Measurements from ENCODE around the gene TOR1AIP2. TPM values are rescaled to one million over a fixed set of nuclear protein-coding genes. Genes with fewer than 3 reads are reported as not detected.
A peak's percentile ranks its signal among the peaks of the same experiment; 100 is the strongest.

TOR1AIP2 gene
- total RNA-seq, 1 donor, result 69.7 TPM

DNA sequence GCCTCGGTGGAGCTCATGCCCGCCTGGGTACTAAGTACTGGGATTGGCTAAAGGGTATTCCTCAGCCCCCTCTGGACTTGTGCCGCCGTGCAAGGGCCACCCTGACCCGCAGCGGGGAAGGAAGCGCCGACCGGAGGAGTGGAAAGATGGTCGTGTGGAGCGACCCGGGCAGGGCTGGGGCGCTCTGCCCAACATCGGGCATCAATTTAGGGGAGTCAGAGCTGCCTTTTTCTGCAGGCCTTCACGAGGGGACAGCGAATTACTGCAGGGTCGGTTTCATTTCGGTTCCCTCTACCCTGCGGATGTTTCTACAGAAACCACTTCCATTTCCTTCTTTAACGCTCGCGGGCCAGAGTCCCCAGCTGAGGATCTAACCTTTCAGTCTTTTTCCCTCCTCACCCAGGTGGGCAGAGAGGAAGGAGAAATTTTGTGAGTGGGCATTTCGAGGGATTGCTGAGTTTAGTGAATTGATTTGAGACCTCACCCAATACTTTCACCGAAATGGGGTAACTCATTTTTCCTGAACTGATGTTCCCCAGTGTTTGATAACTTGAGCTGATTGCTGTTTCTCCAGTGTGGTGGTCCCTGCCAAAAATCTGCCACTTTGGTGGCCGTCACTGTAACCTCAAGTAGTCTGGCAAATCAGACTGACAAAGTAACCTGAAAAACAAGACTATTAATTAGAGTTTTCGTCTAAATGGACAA is 5.6 kb upstream of the TOR1AIP2 start:
- H3K9me3 ChIP-seq (ENCODE audit: low read depth, low read length), result no peaks in the 10 kb centered on the region
- H3K4me3 ChIP-seq (ENCODE audit: low read length), result peak overlapping the region; percentile 98
- peaks cover 40% of the 10 kb centered on the region for H3K4me1 ChIP-seq (ENCODE audit: insufficient read depth, low read length)
- H3K27me3 ChIP-seq (ENCODE audit: insufficient read depth, low read length), result no peaks in the 10 kb centered on the region

GRCh38 chr1:179882253-179883039 is 4.8 kb upstream of the TOR1AIP2 start, which contains the start of gene TOR1AIP1:
Gene TOR1AIP1 (plus strand): TSS chr1:179882285. CDS start chr1:179882503, 218 bp downstream.
- peaks cover 38% of the 10 kb centered on the region for H3K4me1 ChIP-seq (ENCODE audit: insufficient read depth, low read length)

GRCh38 chr1:179881642-179882252 is 4.1 kb upstream of the TOR1AIP2 start:
- H3K27me3 ChIP-seq (ENCODE audit: insufficient read depth, low read length), result no peaks in the 10 kb centered on the region
- H3K9me3 ChIP-seq (ENCODE audit: low read depth, low read length), result no peaks in the 10 kb centered on the region
- peak overlapping the region; percentile 98 for H3K4me3 ChIP-seq (ENCODE audit: low read length)
- H3K4me1 ChIP-seq (ENCODE audit: insufficient read depth, low read length), result peaks cover 38% of the 10 kb centered on the region

More at GRCh38 chr1:179882253-179883039, 4.8 kb upstream of the TOR1AIP2 start, which contains the start of gene TOR1AIP1:
- H3K27me3 ChIP-seq (ENCODE audit: insufficient read depth, low read length), result no peaks in the 10 kb centered on the region
- peak within 1 kb of the TSS; percentile 98 for H3K4me3 ChIP-seq (ENCODE audit: low read length)
- no peaks in the 10 kb centered on the region for H3K9me3 ChIP-seq (ENCODE audit: low read depth, low read length)

GRCh38 chr1:179879797-179880196 is 2.2 kb upstream of the TOR1AIP2 start:
- H3K27me3 ChIP-seq (ENCODE audit: insufficient read depth, low read length), result no peaks in the 10 kb centered on the region
- peaks cover 39% of the 10 kb centered on the region for H3K4me1 ChIP-seq (ENCODE audit: insufficient read depth, low read length)
- H3K4me3 ChIP-seq (ENCODE audit: low read length), result no peak overlapping the region
- no peaks in the 10 kb centered on the region for H3K9me3 ChIP-seq (ENCODE audit: low read depth, low read length)

- Histone ChIP-seq H3K4me1 (ENCODE audit: insufficient read depth, low read length) (peaks cover 26% of the 10 kb centered on the region), H3K4me3 (ENCODE audit: low read length) (no peak overlapping the region), H3K9me3 (ENCODE audit: low read depth, low read length) (no peaks in the 10 kb centered on the region), H3K27me3 (ENCODE audit: insufficient read depth, low read length) (no peaks in the 10 kb centered on the region)
Measured at GRCh38 chr1:179876300-179876715, 1.3 kb downstream of the TOR1AIP2 start.

DNA sequence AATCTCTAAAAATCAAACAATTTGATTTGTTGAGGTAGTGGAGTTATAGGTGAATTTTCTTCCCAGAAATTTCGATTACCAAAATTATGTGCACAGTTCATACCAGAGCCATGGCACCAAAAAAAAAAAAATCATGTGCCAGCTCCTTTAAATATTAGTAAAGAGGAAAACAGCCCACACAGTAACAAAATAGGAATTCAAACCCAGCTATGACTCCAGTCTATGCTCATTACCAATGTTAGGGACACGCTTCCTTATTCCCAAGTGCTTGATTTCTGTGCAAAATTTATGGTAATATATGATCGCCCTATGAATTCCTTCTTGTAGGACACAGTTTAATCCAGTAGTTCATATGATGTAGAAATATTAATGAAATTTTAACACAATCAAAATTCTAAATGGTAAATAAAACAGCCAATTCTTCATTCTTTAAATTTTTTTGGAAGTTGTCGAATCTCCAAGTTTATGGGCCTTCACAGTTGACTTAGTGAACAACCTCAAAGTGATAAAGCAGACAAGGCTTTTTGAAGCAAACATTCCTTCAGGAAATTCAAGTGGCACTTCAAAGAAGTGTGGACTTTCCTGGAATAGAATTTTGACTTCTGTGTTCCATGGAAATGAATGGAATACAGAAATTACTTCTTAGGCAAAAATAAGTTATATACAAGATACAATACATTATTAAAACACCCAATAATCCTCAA is 1.9 kb downstream of the TOR1AIP2 start:
- Histone ChIP-seq H3K4me3 (ENCODE audit: low read length) (no peak overlapping the region), H3K27me3 (ENCODE audit: insufficient read depth, low read length) (no peaks in the 10 kb centered on the region), H3K9me3 (ENCODE audit: low read depth, low read length) (no peaks in the 10 kb centered on the region), H3K4me1 (ENCODE audit: insufficient read depth, low read length) (peaks cover 24% of the 10 kb centered on the region)

DNA sequence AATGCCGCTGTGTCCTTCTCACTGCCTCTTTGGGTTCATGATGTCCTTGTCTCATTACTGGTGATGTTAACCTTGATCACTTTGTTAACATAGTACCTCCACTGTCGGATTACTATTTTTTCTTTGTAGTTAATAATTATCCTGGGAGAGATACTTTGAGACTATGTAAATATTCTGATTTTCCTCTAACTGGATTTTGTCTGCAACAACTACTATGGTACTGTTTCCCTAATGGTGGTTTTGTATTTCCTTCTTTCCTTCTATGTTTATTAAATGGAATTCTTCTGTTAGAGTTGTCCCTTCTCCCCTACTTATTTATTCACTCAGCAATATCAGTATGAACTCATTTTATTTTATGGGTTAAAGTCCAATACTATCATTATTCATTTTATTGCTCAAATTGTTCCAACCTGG is 4.2 kb downstream of the TOR1AIP2 start:
- Histone ChIP-seq H3K27me3 (ENCODE audit: insufficient read depth, low read length) (no peaks in the 10 kb centered on the region), H3K4me3 (ENCODE audit: low read length) (no peak overlapping the region), H3K9me3 (ENCODE audit: low read depth, low read length) (no peaks in the 10 kb centered on the region), H3K4me1 (ENCODE audit: insufficient read depth, low read length) (peaks cover 22% of the 10 kb centered on the region)

- no peak overlapping the region for H3K4me3 ChIP-seq (ENCODE audit: low read length)
- no peaks in the 10 kb centered on the region for H3K9me3 ChIP-seq (ENCODE audit: low read depth, low read length)
- no peaks in the 10 kb centered on the region for H3K27me3 ChIP-seq (ENCODE audit: insufficient read depth, low read length)
- H3K4me1 ChIP-seq (ENCODE audit: insufficient read depth, low read length), result peaks cover 18% of the 10 kb centered on the region
Measured at GRCh38 chr1:179872558-179872957, 5.0 kb downstream of the TOR1AIP2 start.

DNA sequence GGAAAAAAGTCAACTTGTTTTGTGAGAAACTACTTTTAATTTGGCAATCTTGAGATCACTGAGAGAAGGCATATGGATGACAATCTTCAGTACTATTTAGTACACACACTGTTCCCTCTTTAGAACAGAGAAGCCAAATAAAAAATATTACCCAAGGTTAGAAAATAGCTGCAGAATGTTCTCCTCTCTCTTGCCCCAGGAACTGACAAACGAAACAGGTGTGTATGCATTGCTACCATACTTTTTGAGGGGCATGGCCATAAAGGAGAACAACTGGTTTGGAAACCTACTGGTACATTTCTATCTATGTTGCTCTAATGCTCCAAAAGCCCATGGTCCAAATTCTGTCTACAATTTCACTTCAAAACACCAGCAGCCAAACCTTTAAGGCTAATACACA is 5.7 kb downstream of the TOR1AIP2 start:
- H3K4me1 ChIP-seq (ENCODE audit: insufficient read depth, low read length), result peaks cover 14% of the 10 kb centered on the region
- no peak overlapping the region for H3K4me3 ChIP-seq (ENCODE audit: low read length)
- H3K9me3 ChIP-seq (ENCODE audit: low read depth, low read length), result no peaks in the 10 kb centered on the region
- no peaks in the 10 kb centered on the region for H3K27me3 ChIP-seq (ENCODE audit: insufficient read depth, low read length)

DNA sequence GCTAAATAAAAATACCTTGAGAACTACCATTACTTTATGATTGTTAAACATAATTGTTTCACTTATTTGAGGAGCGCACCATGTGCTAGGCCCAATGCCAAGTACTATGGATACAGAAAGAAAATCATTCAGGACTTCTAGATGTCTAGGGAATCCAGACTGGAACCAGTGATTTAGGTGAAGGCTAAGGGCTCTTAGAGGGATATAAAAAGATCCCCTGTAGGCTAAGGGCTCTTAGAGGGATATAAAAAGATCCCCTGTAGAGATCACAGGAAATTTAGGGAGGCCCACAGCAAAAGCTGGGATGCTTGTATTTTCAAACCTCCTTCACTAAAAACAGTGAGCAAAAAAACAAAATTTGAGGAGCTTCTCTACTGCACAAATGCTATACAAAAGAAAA is 6.7 kb downstream of the TOR1AIP2 start:
- no peaks in the 10 kb centered on the region for H3K27me3 ChIP-seq (ENCODE audit: insufficient read depth, low read length)
- H3K4me3 ChIP-seq (ENCODE audit: low read length), result no peak overlapping the region

GRCh38 chr1:179867493-179868330 is 9.9 kb downstream of the TOR1AIP2 start:
- Histone ChIP-seq H3K9me3 (ENCODE audit: low read depth, low read length) (no peaks in the 10 kb centered on the region), H3K4me1 (ENCODE audit: insufficient read depth, low read length) (peaks cover 3% of the 10 kb centered on the region), H3K4me3 (ENCODE audit: low read length) (no peak overlapping the region), H3K27me3 (ENCODE audit: insufficient read depth, low read length) (no peaks in the 10 kb centered on the region)

More for the DNA sequence above, 6.7 kb downstream of the TOR1AIP2 start:
- Histone ChIP-seq H3K4me1 (ENCODE audit: insufficient read depth, low read length) (peaks cover 4% of the 10 kb centered on the region), H3K9me3 (ENCODE audit: low read depth, low read length) (no peaks in the 10 kb centered on the region)

DNA sequence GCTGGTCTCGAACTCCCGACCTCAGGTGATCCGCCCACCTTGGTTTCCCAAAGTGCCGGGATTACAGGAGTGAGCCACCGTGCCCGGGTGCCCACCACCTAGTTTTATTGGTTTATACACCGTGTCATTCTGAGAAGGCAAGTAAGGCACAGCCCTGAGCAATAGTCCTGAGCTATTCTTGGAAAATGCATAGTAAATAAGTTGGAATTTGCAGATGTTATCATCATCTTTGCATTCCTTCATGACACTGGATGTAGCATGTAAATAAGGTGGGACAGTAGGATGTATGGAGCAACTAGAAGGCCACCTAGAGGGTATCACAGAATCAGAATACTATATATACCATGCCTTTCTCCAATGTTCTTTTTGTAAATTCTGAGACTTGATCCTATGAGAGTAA is 11.0 kb downstream of the TOR1AIP2 start:
- Histone ChIP-seq H3K4me3 (ENCODE audit: low read length) (no peak overlapping the region), H3K9me3 (ENCODE audit: low read depth, low read length) (no peaks in the 10 kb centered on the region), H3K27me3 (ENCODE audit: insufficient read depth, low read length) (no peaks in the 10 kb centered on the region), H3K4me1 (ENCODE audit: insufficient read depth, low read length) (no peaks in the 10 kb centered on the region)

- Histone ChIP-seq H3K9me3 (ENCODE audit: low read depth, low read length) (no peaks in the 10 kb centered on the region), H3K27me3 (ENCODE audit: insufficient read depth, low read length) (no peaks in the 10 kb centered on the region), H3K4me3 (ENCODE audit: low read length) (no peak overlapping the region), H3K4me1 (ENCODE audit: insufficient read depth, low read length) (no peaks in the 10 kb centered on the region)
Measured at GRCh38 chr1:179865377-179865776, 12.2 kb downstream of the TOR1AIP2 start.

DNA sequence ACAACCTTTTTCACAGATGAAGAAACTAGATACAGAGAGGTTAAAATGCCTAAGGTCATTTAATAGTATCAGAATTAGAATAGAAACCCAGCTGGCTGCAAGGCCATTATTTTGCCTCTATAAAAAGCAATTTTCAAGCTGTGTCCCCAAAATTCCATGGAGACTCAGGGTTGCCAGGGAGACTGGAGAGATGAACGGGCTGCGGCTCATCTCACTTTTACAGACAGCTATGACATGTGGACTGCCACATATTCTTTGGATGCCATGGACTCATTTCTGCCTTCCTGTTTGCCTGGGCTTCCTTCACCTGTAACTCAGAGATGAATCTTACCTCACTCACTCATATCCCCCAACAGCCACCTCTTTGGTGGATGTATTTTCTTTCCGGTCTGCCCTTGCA is 17.0 kb downstream of the TOR1AIP2 start:
- H3K4me1 ChIP-seq (ENCODE audit: insufficient read depth, low read length), result peaks cover 13% of the 10 kb centered on the region
- H3K9me3 ChIP-seq (ENCODE audit: low read depth, low read length), result no peaks in the 10 kb centered on the region
- no peaks in the 10 kb centered on the region for H3K27me3 ChIP-seq (ENCODE audit: insufficient read depth, low read length)
- no peak overlapping the region for H3K4me3 ChIP-seq (ENCODE audit: low read length)

Data from mononuclear cell (primary cell).